ENCODE results near the gene SLX9. TPM values are rescaled to one million over a fixed set of nuclear protein-coding genes. Genes with fewer than 3 reads are reported as not detected.
A peak's percentile ranks its signal among the peaks of the same experiment; 100 is the strongest.

The SLX9 gene
- total RNA-seq, 1 donor from 2014 or later = 33.1 TPM

- Mint-ChIP-seq H3K4me1 (ENCODE audit: low read depth) (peaks cover 10% of the 10 kb centered on the region), H3K27ac (no peak overlapping the region), H3K4me3 (ENCODE audit: low read depth) (no peak overlapping the region), H3K36me3 (ENCODE audit: insufficient read depth) (no peaks in the 10 kb centered on the region), H3K9me3 (ENCODE audit: low read depth) (no peaks in the 10 kb centered on the region), H3K27me3 (peaks cover 65% of the 10 kb centered on the region)
- no peak for DNase-seq (ENCODE audit: low spot score, unreplicated experiment)
- TF ChIP-seq, protein P1, sequence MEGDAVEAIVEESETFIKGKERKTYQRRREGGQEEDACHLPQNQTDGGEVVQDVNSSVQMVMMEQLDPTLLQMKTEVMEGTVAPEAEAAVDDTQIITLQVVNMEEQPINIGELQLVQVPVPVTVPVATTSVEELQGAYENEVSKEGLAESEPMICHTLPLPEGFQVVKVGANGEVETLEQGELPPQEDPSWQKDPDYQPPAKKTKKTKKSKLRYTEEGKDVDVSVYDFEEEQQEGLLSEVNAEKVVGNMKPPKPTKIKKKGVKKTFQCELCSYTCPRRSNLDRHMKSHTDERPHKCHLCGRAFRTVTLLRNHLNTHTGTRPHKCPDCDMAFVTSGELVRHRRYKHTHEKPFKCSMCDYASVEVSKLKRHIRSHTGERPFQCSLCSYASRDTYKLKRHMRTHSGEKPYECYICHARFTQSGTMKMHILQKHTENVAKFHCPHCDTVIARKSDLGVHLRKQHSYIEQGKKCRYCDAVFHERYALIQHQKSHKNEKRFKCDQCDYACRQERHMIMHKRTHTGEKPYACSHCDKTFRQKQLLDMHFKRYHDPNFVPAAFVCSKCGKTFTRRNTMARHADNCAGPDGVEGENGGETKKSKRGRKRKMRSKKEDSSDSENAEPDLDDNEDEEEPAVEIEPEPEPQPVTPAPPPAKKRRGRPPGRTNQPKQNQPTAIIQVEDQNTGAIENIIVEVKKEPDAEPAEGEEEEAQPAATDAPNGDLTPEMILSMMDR (IDR thresholded peaks at IDR 0.05; ENCODE audit: unreplicated experiment) = no peak
These were observed 9.3 kb upstream of the SLX9 start for GRCh38 chr21:44930543-44930981.

DNA sequence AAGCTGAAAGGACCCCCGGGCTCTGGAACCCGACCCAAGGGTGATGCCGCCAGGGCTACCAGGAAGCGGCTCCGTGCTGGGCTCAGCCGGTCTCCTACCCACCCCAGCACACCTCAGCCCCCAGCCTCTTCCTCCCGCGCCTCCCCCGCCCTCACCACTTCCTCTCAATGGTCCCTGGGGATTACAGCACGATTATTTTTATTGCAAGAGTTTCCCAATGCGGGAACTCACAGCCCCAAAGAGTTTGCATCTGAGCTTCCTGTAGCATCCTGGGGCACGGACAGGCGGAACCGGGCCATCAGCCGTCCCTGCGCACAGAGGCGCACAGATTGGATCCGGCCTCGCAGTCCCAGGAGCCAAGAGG, 8.7 kb upstream of the SLX9 start:
- H3K4me1 Mint-ChIP-seq (ENCODE audit: low read depth) = peaks cover 10% of the 10 kb centered on the region
- no peaks in the 10 kb centered on the region for H3K9me3 Mint-ChIP-seq (ENCODE audit: low read depth)
- H3K27me3 Mint-ChIP-seq = peaks cover 64% of the 10 kb centered on the region
- no peak overlapping the region for H3K27ac Mint-ChIP-seq
- no peaks in the 10 kb centered on the region for H3K36me3 Mint-ChIP-seq (ENCODE audit: insufficient read depth)
- TF ChIP-seq, protein P1 (IDR thresholded peaks at IDR 0.05; ENCODE audit: unreplicated experiment) = no peak
- H3K4me3 Mint-ChIP-seq (ENCODE audit: low read depth) = no peak overlapping the region
- no peak for DNase-seq (ENCODE audit: low spot score, unreplicated experiment)

GRCh38 chr21:44931501-44932407, 8.1 kb upstream of the SLX9 start:
- no peaks in the 10 kb centered on the region for H3K36me3 Mint-ChIP-seq (ENCODE audit: insufficient read depth)
- H3K27ac Mint-ChIP-seq = no peak overlapping the region
- H3K9me3 Mint-ChIP-seq (ENCODE audit: low read depth) = no peaks in the 10 kb centered on the region
- DNase-seq (ENCODE audit: low spot score, unreplicated experiment) = no peak
- no peak overlapping the region for H3K4me3 Mint-ChIP-seq (ENCODE audit: low read depth)
- TF ChIP-seq, protein P1 (IDR thresholded peaks at IDR 0.05; ENCODE audit: unreplicated experiment) = no peak
- peaks cover 9% of the 10 kb centered on the region for H3K4me1 Mint-ChIP-seq (ENCODE audit: low read depth)
- H3K27me3 Mint-ChIP-seq = peaks cover 58% of the 10 kb centered on the region

DNA sequence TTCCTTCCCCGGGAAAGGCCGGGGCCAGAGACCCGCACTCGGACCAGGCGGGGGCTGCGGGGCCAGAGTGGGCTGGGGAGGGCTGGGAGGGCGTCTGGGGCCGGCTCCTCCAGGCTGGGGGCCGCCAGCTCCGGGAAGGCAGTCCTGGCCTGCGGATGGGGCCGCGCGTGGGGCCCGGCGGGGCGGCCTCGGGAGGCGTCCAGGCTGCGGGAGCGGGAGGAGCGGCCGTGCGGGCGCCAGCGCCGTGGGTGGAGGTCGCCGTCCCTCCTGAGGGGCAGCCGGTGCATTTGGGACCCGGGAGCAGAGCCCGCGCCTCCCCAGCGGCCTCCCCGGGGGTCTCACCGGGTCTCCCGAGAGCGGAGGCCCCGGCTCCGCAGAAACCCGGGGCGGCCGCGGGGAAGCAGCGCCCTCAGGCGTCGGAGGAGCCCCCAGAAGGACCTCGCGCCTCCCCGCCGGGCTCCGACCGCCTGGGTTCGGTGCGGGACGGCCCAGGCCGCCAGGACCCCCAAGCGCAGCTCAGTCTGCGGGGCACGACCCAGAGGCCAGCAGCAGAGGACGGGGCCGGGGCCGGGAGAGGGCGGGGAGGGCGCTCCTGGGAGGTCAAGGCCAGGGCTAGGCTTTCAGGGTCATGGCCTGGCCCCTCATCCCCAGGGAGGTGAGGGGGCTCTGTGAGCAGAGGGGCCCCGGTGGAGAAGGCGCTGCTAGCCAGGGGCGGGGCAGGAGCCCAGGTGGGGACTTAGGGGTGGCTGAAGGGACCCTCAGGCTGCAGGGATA, 7.2 kb upstream of the SLX9 start:
- Mint-ChIP-seq H3K4me1 (ENCODE audit: low read depth) (peaks cover 3% of the 10 kb centered on the region), H3K9me3 (ENCODE audit: low read depth) (no peaks in the 10 kb centered on the region), H3K4me3 (ENCODE audit: low read depth) (no peak overlapping the region), H3K27me3 (peaks cover 54% of the 10 kb centered on the region), H3K36me3 (ENCODE audit: insufficient read depth) (no peaks in the 10 kb centered on the region), H3K27ac (no peak overlapping the region)
- DNase-seq (ENCODE audit: low spot score, unreplicated experiment) = no peak
- TF ChIP-seq, protein P1 (IDR thresholded peaks at IDR 0.05; ENCODE audit: unreplicated experiment) = peak; percentile 45

DNA sequence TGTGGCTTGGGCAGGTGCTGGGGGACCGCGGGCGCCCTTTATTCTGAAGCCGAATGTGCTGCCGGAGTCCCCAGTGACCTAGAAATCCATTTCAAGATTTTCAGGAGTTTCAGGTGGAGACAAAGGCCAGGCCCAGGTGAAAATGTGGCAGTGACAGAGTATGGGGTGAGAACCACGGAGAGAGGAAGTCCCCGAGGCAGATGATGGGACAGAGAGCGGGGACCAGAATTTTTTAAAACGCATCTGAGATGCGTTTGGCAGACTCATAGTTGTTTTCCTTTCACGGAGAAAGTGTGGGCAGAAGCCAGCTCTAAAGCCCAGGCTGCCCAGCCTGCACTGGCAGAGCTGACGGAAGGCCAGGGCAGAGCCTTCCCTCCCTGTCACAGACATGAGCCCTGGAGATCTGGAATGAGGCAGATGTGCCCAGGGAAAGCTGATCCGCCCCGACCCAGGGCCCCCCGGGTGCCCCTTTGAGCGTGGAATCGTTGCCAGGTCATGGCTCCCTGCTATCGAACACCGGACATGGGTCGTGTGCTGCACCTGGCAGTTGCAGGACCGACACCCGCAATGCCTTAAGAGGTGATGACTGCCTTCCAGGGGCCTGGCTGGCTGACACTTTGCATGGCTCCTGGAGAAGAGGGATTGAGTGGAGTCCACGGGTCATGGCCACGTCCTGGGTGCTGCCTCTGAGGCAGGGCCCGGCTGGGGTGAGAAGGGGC, 6.5 kb upstream of the SLX9 start:
- TF ChIP-seq, protein P1 (IDR thresholded peaks at IDR 0.05; ENCODE audit: unreplicated experiment) = no peak
- peaks cover 49% of the 10 kb centered on the region for H3K27me3 Mint-ChIP-seq
- H3K4me1 Mint-ChIP-seq (ENCODE audit: low read depth) = no peaks in the 10 kb centered on the region
- H3K27ac Mint-ChIP-seq = no peak overlapping the region
- no peak for DNase-seq (ENCODE audit: low spot score, unreplicated experiment)
- no peak overlapping the region for H3K4me3 Mint-ChIP-seq (ENCODE audit: low read depth)
- H3K36me3 Mint-ChIP-seq (ENCODE audit: insufficient read depth) = no peaks in the 10 kb centered on the region
- H3K9me3 Mint-ChIP-seq (ENCODE audit: low read depth) = no peaks in the 10 kb centered on the region
